ENCODE data around the gene MYOD1. TPM values are rescaled to one million over a fixed set of nuclear protein-coding genes. Genes with fewer than 3 reads are reported as not detected.

The MYOD1 gene
- total RNA-seq, 1 experiment from 2014 or later: not detected

DNA sequence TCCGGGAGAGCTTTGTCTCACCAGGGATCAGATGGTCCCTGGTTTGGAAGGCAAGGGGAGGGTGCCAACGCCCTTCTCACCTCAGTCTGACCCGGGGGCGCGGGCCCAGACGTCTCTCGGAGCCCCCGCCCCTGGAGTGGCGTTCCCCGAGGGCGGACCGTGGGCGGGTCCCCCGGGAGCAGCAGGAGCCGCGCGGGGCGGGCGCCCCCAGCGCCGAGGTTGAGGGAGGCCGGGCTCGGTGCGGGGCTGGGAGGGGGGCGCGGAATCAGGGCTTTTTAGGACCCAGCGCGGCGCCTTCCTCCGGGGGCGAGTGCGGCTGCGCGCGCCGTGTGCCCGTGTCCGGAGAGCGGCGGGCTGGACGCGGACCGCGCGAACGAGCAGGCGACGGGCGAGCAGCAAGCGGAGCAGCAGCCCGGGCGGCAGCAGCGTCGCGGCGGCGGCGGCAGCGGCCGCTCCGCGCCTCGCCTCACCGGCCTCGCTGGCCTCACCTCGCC lies 15.1 kb downstream of the MYOD1 start, which contains the start of gene KCNC1:
TSS of gene KCNC1 (plus strand) at position 364 of the 494 bp plus-strand sequence. CDS start 1,222 bp downstream, outside the sequence.
- H3K4me3 ChIP-seq (replicated peaks in 1 of 2; ENCODE audit: low read depth in 1 of 2, low read length in 2 of 2): peak within 1 kb of the TSS in 1 of 2 experiments; percentile 34; a peak in 1 of 4 replicates
- RAD21 ChIA-PET (ENCODE audit: low non-redundant PET in 1 of 2, low total read pairs in 2 of 2, uncharacterized antibody in 2 of 2, unreplicated experiment in 2 of 2): no interaction called here
- no peaks in the 10 kb centered on the region for H3K9me2 ChIP-seq (ENCODE audit: insufficient read depth)
- POLR2A ChIA-PET: no interaction called here
- no peak within 1 kb of the TSS for H2AFZ ChIP-seq (ENCODE audit: low read depth, low read length, poor library complexity, severe bottlenecking)
- TF ChIP-seq SIN3A (IDR thresholded peaks at IDR 0.05; ENCODE audit: low read depth): no peak
- TF ChIP-seq FOSL1 (IDR thresholded peaks at IDR 0.05; ENCODE audit: low read depth): peak; percentile 31; the same call in 1 of the 2 replicates
- TF ChIP-seq EZH2phosphoT487 (IDR thresholded peaks at IDR 0.05; ENCODE audit: borderline replicate concordance): no peak
- no peak for TF ChIP-seq REST (IDR thresholded peaks at IDR 0.05; ENCODE audit: low read depth)
- TF ChIP-seq ZBTB33 (IDR thresholded peaks at IDR 0.05; ENCODE audit: extremely low read depth, insufficient replicate concordance, low read length): no peak
- H3K4me2 ChIP-seq (ENCODE audit: low read length): peak within 1 kb of the TSS; percentile 60
- H3K27me3 ChIP-seq (ENCODE audit: insufficient read depth, low read length): no peaks in the 10 kb centered on the region
- no peaks in the 10 kb centered on the region for H3K9me3 ChIP-seq (ENCODE audit: control insufficient read depth in 1 of 2, insufficient read depth in 1 of 2, low read depth in 1 of 2, low read length in 2 of 2)
- intact Hi-C loops (cut with micrococcal nuclease): loop anchor here (5.0 kb wide), 1 partner anchor 347 kb away; the partner anchor contains the start of gene KCNJ11
- DNase-seq (ENCODE audit: low read depth, low spot score) (no peak), ATAC-seq (peak; percentile 55)
- no peak within 1 kb of the TSS for H3K9ac ChIP-seq (ENCODE audit: low read length)
- BruUV-seq (replicated peaks): no TSS peak
- no peaks in the 10 kb centered on the region for H3K36me3 ChIP-seq (ENCODE audit: control insufficient read depth in 1 of 2, insufficient read depth in 2 of 2, low read length in 2 of 2)
- H4K20me1 ChIP-seq (ENCODE audit: insufficient read depth): no peaks in the 10 kb centered on the region
- H3K4me1 ChIP-seq (ENCODE audit: control insufficient read depth in 1 of 2, insufficient read depth in 2 of 2, low read length in 2 of 2): peaks cover 0 to 8% of the 10 kb centered on the region in 2 experiments; a peak in 3 of 4 replicates
- no peak within 1 kb of the TSS for H3K27ac ChIP-seq (ENCODE audit: low read depth, low read length)
- CTCF ChIA-PET: interaction anchor here (1.4 to 1.5 kb wide), 2 partner anchors 133 to 244 kb away, joined by 4 to 6 read pairs; no protein-coding TSS in a partner anchor
- H3K79me2 ChIP-seq (ENCODE audit: insufficient read depth, low read length): no peaks in the 10 kb centered on the region
